Hepatocyte (in vitro differentiated cells): ENCODE data around the gene ARID3A. TPM values are rescaled to one million over a fixed set of nuclear protein-coding genes. Genes with fewer than 3 reads are reported as not detected.

Source experiments
- DNase-seq: peaks from one replicate; pipeline ENCODE4 v3.0.0-alpha.2; 2016; ENCODE audit warnings: low spot score
- H2AFZ ChIP-seq: fragments of 200-600 bp; sonication (generic); 2 replicates; pipeline ENCODE4 v1.6.0; 2016; ENCODE audit warnings: antibody characterized with exemption, mild to moderate bottlenecking
- H3K27ac ChIP-seq: fragments of 200-600 bp; sonication (generic); 2 replicates; pipeline ENCODE4 v1.5.1; 2016; ENCODE audit warnings: mild to moderate bottlenecking
- H3K27me3 ChIP-seq: fragments of 200-600 bp; sonication (generic); 2 replicates; pipeline ENCODE4 v1.6.1; 2016
- H3K36me3 ChIP-seq: fragments of 200-600 bp; sonication (generic); replicated peaks from 2 replicates; pipeline ENCODE4 v1.5.1; 2016; ENCODE audit warnings: low read depth; ENCODE audit not compliant: insufficient read depth
- H3K4me1 ChIP-seq: fragments of 200-600 bp; sonication (generic); 2 replicates; pipeline ENCODE4 v1.5.1; 2016; ENCODE audit warnings: mild to moderate bottlenecking, moderate library complexity; ENCODE audit not compliant: insufficient read depth
- H3K4me2 ChIP-seq: fragments of 200-600 bp; sonication (generic); 2 replicates; pipeline ENCODE4 v1.6.0; 2016
- H3K4me3 ChIP-seq: fragments of 200-600 bp; sonication (generic); 2 replicates; pipeline ENCODE4 v1.5.1; 2016; ENCODE audit warnings: mild to moderate bottlenecking
- H3K79me2 ChIP-seq: fragments of 200-600 bp; sonication (generic); 2 replicates; pipeline ENCODE4 v1.6.0; 2017; ENCODE audit warnings: mild to moderate bottlenecking
- H3K9me2 ChIP-seq: fragments of 200-600 bp; sonication (generic); replicated peaks from 2 replicates; pipeline ENCODE4 v1.6.0; 2017; ENCODE audit warnings: mild to moderate bottlenecking; ENCODE audit not compliant: insufficient read depth
- H3K9me3 ChIP-seq: fragments of 200-600 bp; sonication (generic); 2 replicates; pipeline ENCODE4 v1.5.1; 2016; ENCODE audit warnings: low read depth, mild to moderate bottlenecking
- H4K20me1 ChIP-seq: fragments of 200-600 bp; sonication (generic); 2 replicates; pipeline ENCODE4 v1.6.0; 2016; ENCODE audit warnings: mild to moderate bottlenecking; ENCODE audit not compliant: insufficient read depth, poor library complexity, severe bottlenecking
- CTCF ChIP-seq: fragments of 200-600 bp; sonication (generic); IDR thresholded peaks from 2 replicates; pipeline ENCODE4 v1.5.1; 2016; ENCODE audit warnings: antibody characterized with exemption, mild to moderate bottlenecking; ENCODE audit not compliant: poor library complexity
- EZH2 ChIP-seq: fragments of 200-600 bp; sonication (generic); IDR thresholded peaks from 2 replicates; pipeline ENCODE4 v1.6.1; 2016; ENCODE audit warnings: antibody characterized with exemption, mild to moderate bottlenecking, borderline replicate concordance
- EZH2phosphoT487 ChIP-seq: fragments of 200-600 bp; sonication (generic); IDR thresholded peaks from one replicate; pipeline ENCODE4 v1.6.1; 2018; ENCODE audit warnings: antibody characterized with exemption, mild to moderate bottlenecking, low read depth, moderate library complexity; ENCODE audit not compliant: unreplicated experiment, severe bottlenecking
- WGBS: methylation state at CpG from one replicate; pipeline ENCODE4 v1.1.6; 2016; ENCODE audit warnings: low lambda C conversion rate; ENCODE audit errors: missing lambda C conversion rate; 5-methylcytosine and 5-hydroxymethylcytosine counted together
- polyA plus RNA-seq: library from polyadenylated mRNA; unstranded; fragments of >200 nt; fragmentation: Nextera tagmentation; extraction: Ambion mirVana; gene quantifications from 2 replicates; pipeline ENCODE4 v1.2.1, GENCODE V29; 2016
- total RNA-seq: library from RNA; depleted of rRNA; stranded (reverse); fragments of >200 nt; gene quantifications from 2 replicates; pipeline ENCODE4 v1.2.3, GENCODE V29; 2014

The ARID3A gene
- total and polyA plus RNA-seq, 2 experiments from 2014 or later, result 122 to 180 TPM

- H3K79me2 ChIP-seq, result peaks cover 16% of the 10 kb centered on the region
- no peaks in the 10 kb centered on the region for H3K9me2 ChIP-seq
- peak; percentile 95 for DNase-seq
- H4K20me1 ChIP-seq, result no peaks in the 10 kb centered on the region
- no peaks in the 10 kb centered on the region for H3K27me3 ChIP-seq
- TF ChIP-seq EZH2phosphoT487 (no peak), CTCF (no peak), EZH2 (no peak)
- H3K9me3 ChIP-seq, result no peaks in the 10 kb centered on the region
- H3K4me2 ChIP-seq, result peak within 1 kb of the TSS; percentile 99
- H2AFZ ChIP-seq, result peak within 1 kb of the TSS; percentile 97
- no peaks in the 10 kb centered on the region for H3K36me3 ChIP-seq
- H3K4me1 ChIP-seq, result peaks cover 23% of the 10 kb centered on the region
- peak within 1 kb of the TSS; percentile 90 for H3K27ac ChIP-seq
- under 1% methylated on average over 58 of the region's 78 CpGs for WGBS
- H3K4me3 ChIP-seq, result peak within 1 kb of the TSS; percentile 98
These were observed 58.5 kb downstream of the ARID3A start, which contains the start of gene WDR18 for GRCh38 chr19:984165-984967. Gene WDR18, plus strand, starts transcription at chr19:984345. Its CDS starts 9 bp downstream, at chr19:984354.

GRCh38 chr19:986083-986482 lies 60.2 kb downstream of the ARID3A start:
- H3K9me3 ChIP-seq, result no peaks in the 10 kb centered on the region
- no peaks in the 10 kb centered on the region for H3K27me3 ChIP-seq
- no peak for TF ChIP-seq CTCF
- no peak for TF ChIP-seq EZH2
- no peak for TF ChIP-seq EZH2phosphoT487
- no peaks in the 10 kb centered on the region for H3K9me2 ChIP-seq
- H3K36me3 ChIP-seq, result no peaks in the 10 kb centered on the region
- peaks cover 12% of the 10 kb centered on the region for H3K4me1 ChIP-seq
- DNase-seq, result no peak
- H4K20me1 ChIP-seq, result no peaks in the 10 kb centered on the region
- no peak overlapping the region for H3K4me3 ChIP-seq
- no peak overlapping the region for H3K4me2 ChIP-seq
- peaks cover 16% of the 10 kb centered on the region for H3K79me2 ChIP-seq
- no peak overlapping the region for H2AFZ ChIP-seq
- H3K27ac ChIP-seq, result no peak overlapping the region
- WGBS, result 99% methylated on average over 14 of the region's 14 CpGs

GRCh38 chr19:988081-988480 lies 62.2 kb downstream of the ARID3A start:
- DNase-seq, result no peak
- H3K9me3 ChIP-seq, result no peaks in the 10 kb centered on the region
- no peaks in the 10 kb centered on the region for H4K20me1 ChIP-seq
- H3K4me3 ChIP-seq, result no peak overlapping the region
- H3K27ac ChIP-seq, result no peak overlapping the region
- peaks cover 8% of the 10 kb centered on the region for H3K4me1 ChIP-seq
- H3K27me3 ChIP-seq, result no peaks in the 10 kb centered on the region
- no peak for TF ChIP-seq CTCF
- no peak for TF ChIP-seq EZH2phosphoT487
- TF ChIP-seq EZH2, result no peak
- H3K9me2 ChIP-seq, result no peaks in the 10 kb centered on the region
- H3K4me2 ChIP-seq, result no peak overlapping the region
- H2AFZ ChIP-seq, result no peak overlapping the region
- H3K36me3 ChIP-seq, result no peaks in the 10 kb centered on the region
- peaks cover 16% of the 10 kb centered on the region for H3K79me2 ChIP-seq
- WGBS, result 95% methylated on average over 14 of the region's 14 CpGs
